IMR-90 (cell line): ENCODE measurements around the gene TAF1D. TPM values are rescaled to one million over a fixed set of nuclear protein-coding genes. Genes with fewer than 3 reads are reported as not detected.
A peak's percentile ranks its signal among the peaks of the same experiment; 100 is the strongest.

Experiments used
- ATAC-seq: fragments of 200-7000 bp; cut with Tn5 transposase; 2 replicates; pipeline ENCODE4 v1.9.1; 2020; ENCODE audit warnings: low read depth, mild to moderate bottlenecking, moderate library complexity
- BruUV-seq: library from RNA; stranded (reverse); fragments of 400-500 nt; replicated peaks from 2 replicates; lab custom pipeline; 2021; lab: Mats Ljungman, UMichigan
- CTCF ChIA-PET: fragments of 300-600 bp; formaldehyde crosslinking; extraction: SDS; loops from one replicate; lab custom pipeline; 2021; ENCODE audit warnings: antibody characterized with exemption; lab: Yijun Ruan, JAX
- POLR2A ChIA-PET: fragments of 300-600 bp; sonication (Branson Sonifier 250); formaldehyde crosslinking; loops from one replicate; lab custom pipeline; 2022; ENCODE audit warnings: antibody characterized with exemption; ENCODE audit not compliant: unreplicated experiment; lab: Charles Lee
- DNase-seq: peaks from one replicate; pipeline ENCODE4 v3.0.0; 2013
- H2AFZ ChIP-seq: replicated peaks from 2 replicates; pipeline ENCODE3; 2013; ENCODE audit warnings: low read length, mild to moderate bottlenecking; ENCODE audit not compliant: poor library complexity
- H2AK5ac ChIP-seq: 2 replicates; pipeline ENCODE4 v1.6.1; 2013; ENCODE audit warnings: low read depth, low read length, inconsistent platforms
- H2AK9ac ChIP-seq: replicated peaks from 2 replicates; pipeline ENCODE3; 2013; ENCODE audit warnings: mild to moderate bottlenecking, low read depth, low read length, moderate library complexity; ENCODE audit not compliant: poor library complexity
- H2BK120ac ChIP-seq: 2 replicates; pipeline ENCODE4 v1.6.1; 2013; ENCODE audit warnings: low read depth, low read length, inconsistent platforms
- H2BK15ac ChIP-seq: 3 replicates; pipeline ENCODE4 v1.6.1; 2013; ENCODE audit warnings: low read depth, low read length, inconsistent platforms
- H2BK20ac ChIP-seq: 2 replicates; pipeline ENCODE4 v1.6.1; 2013; ENCODE audit warnings: low read depth, mild to moderate bottlenecking, inconsistent platforms, low read length, moderate library complexity
- H2BK5ac ChIP-seq: 2 replicates; pipeline ENCODE4 v1.6.1; 2013; ENCODE audit warnings: mild to moderate bottlenecking, low read depth, low read length, inconsistent platforms; ENCODE audit not compliant: poor library complexity, severe bottlenecking
- H3K14ac ChIP-seq: replicated peaks from 2 replicates; pipeline ENCODE4 v1.6.1; 2013; ENCODE audit warnings: low read depth, low read length, inconsistent platforms
- H3K18ac ChIP-seq: 2 replicates; pipeline ENCODE4 v1.6.1; 2013; ENCODE audit warnings: low read depth, low read length, control low read depth
- H3K23ac ChIP-seq: 2 replicates; pipeline ENCODE4 v1.6.1; 2013; ENCODE audit warnings: low read depth, low read length, inconsistent platforms
- H3K27ac ChIP-seq: 2 replicates; pipeline ENCODE4 v1.5.1; 2013; ENCODE audit warnings: mild to moderate bottlenecking, control low read depth, low read length; ENCODE audit not compliant: insufficient read depth
- H3K27me3 ChIP-seq: 2 replicates; pipeline ENCODE4 v1.6.1; 2013; ENCODE audit warnings: low read length; ENCODE audit not compliant: control insufficient read depth, insufficient read depth
- H3K36me3 ChIP-seq: 2 replicates; pipeline ENCODE4 v1.6.1; 2013; ENCODE audit warnings: low read length, mixed read lengths; ENCODE audit not compliant: control insufficient read depth, insufficient read depth
- H3K4ac ChIP-seq: 2 replicates; pipeline ENCODE4 v1.6.1; 2013; ENCODE audit warnings: low read depth, low read length, inconsistent platforms
- H3K4me1 ChIP-seq: 2 replicates; pipeline ENCODE4 v1.6.1; 2013; ENCODE audit warnings: low read length, mixed read lengths; ENCODE audit not compliant: control insufficient read depth, insufficient read depth
- H3K4me2 ChIP-seq: 2 replicates; pipeline ENCODE4 v1.6.1; 2013; ENCODE audit warnings: low read depth, mild to moderate bottlenecking, control low read depth, low read length, moderate library complexity
- H3K4me3 ChIP-seq: 2 replicates; pipeline ENCODE4 v1.5.1; 2013; ENCODE audit warnings: low read depth, mild to moderate bottlenecking, control low read depth, low read length, moderate library complexity; ENCODE audit not compliant: insufficient read depth
- H3K56ac ChIP-seq: 2 replicates; pipeline ENCODE4 v1.6.1; 2013; ENCODE audit warnings: low read length, inconsistent platforms; ENCODE audit not compliant: insufficient read depth; ENCODE audit errors: extremely low read depth
- H3K79me1 ChIP-seq, 2 experiments: 2 replicates each; pipeline ENCODE4 v1.6.1; 2013; ENCODE audit warnings: low read length in 2 of 2, inconsistent platforms in 1 of 2, low read depth in 1 of 2
- H3K9ac ChIP-seq: 2 replicates; pipeline ENCODE4 v1.6.1; 2013; ENCODE audit warnings: low read depth, low read length, control low read depth
- H3K9me1 ChIP-seq: 2 replicates; pipeline ENCODE4 v1.6.1; 2013; ENCODE audit warnings: low read length, inconsistent platforms; ENCODE audit not compliant: insufficient read depth
- H3K9me3 ChIP-seq: 2 replicates; pipeline ENCODE4 v1.6.1; 2013; ENCODE audit warnings: low read length; ENCODE audit not compliant: control insufficient read depth, insufficient read depth
- H4K20me1 ChIP-seq: 2 replicates; pipeline ENCODE4 v1.6.1; 2013; ENCODE audit warnings: low read length, inconsistent platforms; ENCODE audit not compliant: insufficient read depth
- H4K5ac ChIP-seq: 2 replicates; pipeline ENCODE4 v1.6.1; 2013; ENCODE audit warnings: mild to moderate bottlenecking, low read depth, low read length, control low read depth
- H4K8ac ChIP-seq, 2 experiments: 2 replicates each; pipeline ENCODE4 v1.6.1; 2013; ENCODE audit warnings: low read depth in 2 of 2, low read length in 2 of 2, control low read depth in 1 of 2, inconsistent platforms in 1 of 2
- H4K91ac ChIP-seq: 2 replicates; pipeline ENCODE4 v1.6.1; 2013; ENCODE audit warnings: low read depth, low read length, inconsistent platforms; ENCODE audit not compliant: insufficient read depth
- CEBPB ChIP-seq: IDR thresholded peaks from 2 replicates; pipeline ENCODE4 v1.6.1; 2012; ENCODE audit warnings: low read depth, low read length, improper control_type of control experiment
- MAFK ChIP-seq: IDR thresholded peaks from 2 replicates; pipeline ENCODE4 v1.6.1; 2012; ENCODE audit warnings: low read depth, low read length, improper control_type of control experiment
- WGBS, 2 experiments: methylation state at CpG; one replicate each; pipeline versions ENCODE4 v1.1.5 to v1.1.7; 2013; ENCODE audit warnings: missing lambda C conversion rate in 2 of 2; ENCODE audit not compliant: insufficient read length in 1 of 2; ENCODE audit errors: extremely low coverage in 2 of 2; 5-methylcytosine and 5-hydroxymethylcytosine counted together
- dilution Hi-C: fragments of 300-500 bp; cut with HindIII; formaldehyde crosslinking; loops from one replicate; pipeline ENCODE4 v1.14.3; 2018; ENCODE audit warnings: low sequenced_read_pairs; ENCODE audit not compliant: unreplicated experiment
- in situ Hi-C: fragments of 300-500 bp; cut with MboI; formaldehyde crosslinking; loops from 3 replicates; pipeline ENCODE4 v1.14.3; 2019; ENCODE audit warnings: low sequenced_read_pairs, inconsistent platforms, mixed read lengths
- intact Hi-C: fragments of 100-400 bp; cut with micrococcal nuclease; formaldehyde crosslinking; loops from 2 replicates; pipeline ENCODE4 v1.10.0; 2022
- polyA plus RNA-seq, 3 experiments: library from polyadenylated mRNA; depleted of rRNA; stranded (reverse); fragments of >200 nt; gene quantifications; 2 replicates each; pipeline ENCODE4 v1.2.3, GENCODE V29; 2012; ENCODE audit warnings: low replicate concordance in 1 of 3
- total RNA-seq: library from RNA; depleted of rRNA; stranded (reverse); fragments of >200 nt; gene quantifications from 2 replicates; pipeline ENCODE4 v1.2.3, GENCODE V29; 2012

Gene TAF1D
- total and polyA plus RNA-seq, 2 of the 4 experiments (the other 2 are of a cell fraction), result 56.8 to 133 TPM

DNA sequence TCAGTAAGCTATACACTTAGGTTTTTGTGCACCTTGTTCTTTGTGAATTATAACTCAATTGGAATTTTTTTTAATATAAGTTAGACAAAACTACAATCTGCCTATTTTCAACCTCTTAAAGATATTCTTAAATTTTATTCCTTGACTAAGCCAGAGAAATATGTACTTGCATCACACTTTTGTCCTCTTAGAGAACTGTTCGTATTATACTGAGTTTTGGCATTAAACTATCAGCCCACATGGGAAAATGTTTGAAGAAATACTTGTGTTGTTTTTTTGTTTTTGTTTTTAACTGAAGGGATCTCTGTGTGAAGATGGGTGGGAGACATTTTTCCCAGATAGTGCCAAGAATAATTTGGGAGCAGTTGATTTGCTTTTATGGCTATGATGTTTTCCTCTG, 54.5 kb downstream of the TAF1D start:
- no peaks in the 10 kb centered on the region for H4K20me1 ChIP-seq
- no peak overlapping the region for H3K14ac ChIP-seq
- H2AFZ ChIP-seq, result no peak overlapping the region
- H3K4me1 ChIP-seq, result no peaks in the 10 kb centered on the region
- BruUV-seq, result no TSS peak
- no peak overlapping the region for H3K27ac ChIP-seq
- no peak overlapping the region for H4K91ac ChIP-seq
- no peaks in the 10 kb centered on the region for H3K9me3 ChIP-seq
- H3K9ac ChIP-seq, result no peak overlapping the region
- in situ Hi-C loops, result no loop called here
- H3K36me3 ChIP-seq, result peaks cover 18% of the 10 kb centered on the region
- H4K8ac ChIP-seq, result no peak overlapping the region; a peak in 1 of 4 replicates
- DNase-seq (peak; percentile 58), ATAC-seq (peak; percentile 87)
- no peak overlapping the region for H2AK5ac ChIP-seq
- no peak overlapping the region for H2BK20ac ChIP-seq
- H3K56ac ChIP-seq, result no peak overlapping the region
- ChIA-PET POLR2A (no interaction called here), CTCF (no interaction called here)
- TF ChIP-seq CEBPB (peak; percentile 83), MAFK (no peak)
- no peak overlapping the region for H3K4me3 ChIP-seq
- no peak overlapping the region for H3K18ac ChIP-seq
- H3K27me3 ChIP-seq, result no peaks in the 10 kb centered on the region
- H2BK15ac ChIP-seq, result no peak overlapping the region
- intact Hi-C loops, result no loop called here
- H2BK120ac ChIP-seq, result no peak overlapping the region
- no peak overlapping the region; the same call in 1 of the 2 replicates for H3K4me2 ChIP-seq
- H3K79me1 ChIP-seq, result peaks cover 2 to 8% of the 10 kb centered on the region in 2 experiments; a peak in 2 of 4 replicates
- WGBS, 2 experiments, result no CpG with 5 or more reads among the region's 1 CpG
- no peak overlapping the region for H3K4ac ChIP-seq
- H2BK5ac ChIP-seq, result peak overlapping the region; percentile 7
- H3K23ac ChIP-seq, result no peak overlapping the region
- dilution Hi-C loops, result no loop called here
- no peak overlapping the region for H2AK9ac ChIP-seq
- H4K5ac ChIP-seq, result no peak overlapping the region
- H3K9me1 ChIP-seq, result no peaks in the 10 kb centered on the region
